Stimulated activated CD8-positive, alpha-beta memory T cell treated with anti-CD3 and anti-CD28 coated beads, Interleukin-15, amount 100 ng/mL, for 4 hours (primary cell): Measurements from ENCODE around the gene NPR1.
"Not testable (repeated sequence)": the region's sequence is repeated elsewhere in the genome, so short reads cannot be mapped to it uniquely, and the experiment has no call there.

ENCODE experiments used
- DNase-seq, 2 donors: peaks; one replicate each; pipeline ENCODE4 v3.0.0-alpha.2; 2020; ENCODE audit warnings: low read depth in 2 of 2

NPR1 gene

DNA sequence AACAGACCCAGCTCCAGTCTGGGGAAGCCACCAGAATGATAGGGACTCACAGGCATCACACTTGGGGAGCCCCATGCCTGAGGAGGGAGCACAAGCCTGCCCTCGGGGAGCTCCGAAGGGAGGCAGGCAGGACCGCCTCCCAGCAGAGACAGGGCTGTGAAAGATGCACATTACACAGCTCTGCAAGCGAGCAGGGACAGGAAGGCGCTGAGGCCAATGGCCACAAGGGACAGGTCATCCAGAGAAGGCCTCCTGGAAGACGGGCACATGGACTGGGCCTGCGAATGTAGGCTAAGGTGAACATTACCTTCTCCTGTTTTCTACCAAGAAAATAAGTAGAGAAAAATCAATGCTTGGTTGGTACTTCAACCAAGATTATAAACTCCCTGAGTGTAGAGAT is 4.2 kb downstream of the NPR1 start:
- DNase-seq: no peak

- DNase-seq: no peak
Observed at GRCh38 chr1:153683854-153684253, 5.4 kb downstream of the NPR1 start.

DNA sequence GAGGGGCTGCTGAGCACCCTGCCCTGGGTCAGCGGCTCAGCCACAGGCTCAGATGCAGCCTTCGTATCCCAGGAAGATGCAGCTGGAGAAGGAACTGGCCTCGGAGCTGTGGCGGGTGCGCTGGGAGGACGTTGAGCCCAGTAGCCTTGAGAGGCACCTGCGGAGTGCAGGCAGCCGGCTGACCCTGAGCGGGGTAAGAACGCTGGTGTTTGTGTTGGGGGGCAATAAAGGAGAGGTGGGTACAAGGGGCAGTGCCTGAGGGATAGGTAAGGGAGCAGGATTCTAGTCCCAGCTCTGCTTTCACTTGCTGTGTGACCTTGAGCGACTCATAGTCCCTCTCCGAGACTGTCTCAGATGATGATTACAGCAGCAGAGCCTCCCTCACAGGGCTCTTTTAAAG is 6.4 kb downstream of the NPR1 start:
- DNase-seq: no peak

- DNase-seq: no peak
Observed at GRCh38 chr1:153685544-153686340, 7.3 kb downstream of the NPR1 start.

- no peak for DNase-seq
Observed at GRCh38 chr1:153687346-153688125, 9.0 kb downstream of the NPR1 start.

- no peak for DNase-seq
Observed at GRCh38 chr1:153688276-153688675, 9.8 kb downstream of the NPR1 start.

DNA sequence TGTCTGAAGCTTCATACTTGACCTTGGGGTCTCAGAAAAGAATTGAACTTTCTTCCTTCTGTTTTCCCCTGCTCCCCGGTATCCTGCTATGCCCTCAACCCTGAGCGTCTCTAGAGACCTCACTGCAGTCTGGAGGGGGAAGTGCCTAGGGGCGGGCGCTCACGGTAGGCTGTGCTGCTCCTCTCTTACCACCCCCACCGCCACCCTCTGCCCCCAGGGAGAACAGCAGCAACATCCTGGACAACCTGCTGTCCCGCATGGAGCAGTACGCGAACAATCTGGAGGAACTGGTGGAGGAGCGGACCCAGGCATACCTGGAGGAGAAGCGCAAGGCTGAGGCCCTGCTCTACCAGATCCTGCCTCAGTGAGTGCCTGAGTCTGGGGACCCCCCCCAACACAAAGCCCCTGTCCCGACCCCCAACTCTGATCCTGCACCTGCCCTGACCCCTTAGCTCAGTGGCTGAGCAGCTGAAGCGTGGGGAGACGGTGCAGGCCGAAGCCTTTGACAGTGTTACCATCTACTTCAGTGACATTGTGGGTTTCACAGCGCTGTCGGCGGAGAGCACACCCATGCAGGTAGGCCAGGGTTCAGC is 10.3 kb downstream of the NPR1 start:
- no peak for DNase-seq

DNA sequence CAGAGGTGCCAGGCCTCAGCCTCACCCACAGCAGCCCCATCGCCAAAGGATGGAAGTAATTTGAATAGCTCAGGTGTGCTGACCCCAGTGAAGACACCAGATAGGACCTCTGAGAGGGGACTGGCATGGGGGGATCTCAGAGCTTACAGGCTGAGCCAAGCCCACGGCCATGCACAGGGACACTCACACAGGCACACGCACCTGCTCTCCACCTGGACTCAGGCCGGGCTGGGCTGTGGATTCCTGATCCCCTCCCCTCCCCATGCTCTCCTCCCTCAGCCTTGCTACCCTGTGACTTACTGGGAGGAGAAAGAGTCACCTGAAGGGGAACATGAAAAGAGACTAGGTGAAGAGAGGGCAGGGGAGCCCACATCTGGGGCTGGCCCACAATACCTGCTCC is 15.0 kb downstream of the NPR1 start:
- DNase-seq: no peak

GRCh38 chr1:153696741-153697140 is 18.3 kb downstream of the NPR1 start:
- DNase-seq: no peak

DNA sequence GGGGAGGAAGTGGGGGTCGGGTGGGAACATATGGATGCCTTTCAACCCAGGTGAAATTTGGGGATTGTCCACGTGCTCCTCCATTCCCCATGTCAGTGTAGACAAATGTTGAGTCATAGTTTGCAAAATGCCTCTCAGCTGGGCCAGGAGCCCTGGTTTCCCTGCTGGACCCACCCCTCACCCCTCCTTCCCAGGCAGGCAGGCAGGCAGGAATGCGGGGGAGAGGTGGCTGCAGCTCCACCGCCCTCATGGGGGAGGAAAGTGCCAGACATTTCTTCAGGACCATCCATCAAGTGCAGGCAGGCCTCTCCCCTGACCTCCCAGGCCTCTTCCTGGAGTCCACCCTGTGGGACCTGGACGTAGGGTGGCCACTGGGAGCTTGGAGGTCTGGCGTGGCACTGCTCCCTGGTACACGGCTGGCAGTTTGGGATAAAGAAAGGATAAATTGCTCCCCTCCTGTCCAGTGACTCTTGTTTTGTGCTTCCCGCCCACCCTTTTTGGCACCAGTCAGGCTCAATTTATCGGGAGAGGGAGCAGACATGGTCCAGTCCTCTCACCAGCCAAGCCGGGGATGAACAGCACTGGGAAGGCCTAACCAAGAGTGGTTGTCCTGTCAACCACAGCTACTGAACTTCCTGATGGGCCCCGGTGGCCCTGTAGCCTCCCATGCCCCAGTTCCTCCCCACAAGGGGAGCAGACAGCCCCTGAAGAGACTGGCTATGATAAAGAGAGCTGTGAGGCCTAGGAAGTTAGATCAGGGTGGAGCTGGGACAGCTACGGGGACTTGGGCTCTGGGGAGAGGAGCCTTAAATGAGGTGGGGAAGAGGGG is 18.9 kb downstream of the NPR1 start:
- DNase-seq: no peak

- DNase-seq: no peak
Observed at GRCh38 chr1:153698020-153698922, 19.8 kb downstream of the NPR1 start.

DNA sequence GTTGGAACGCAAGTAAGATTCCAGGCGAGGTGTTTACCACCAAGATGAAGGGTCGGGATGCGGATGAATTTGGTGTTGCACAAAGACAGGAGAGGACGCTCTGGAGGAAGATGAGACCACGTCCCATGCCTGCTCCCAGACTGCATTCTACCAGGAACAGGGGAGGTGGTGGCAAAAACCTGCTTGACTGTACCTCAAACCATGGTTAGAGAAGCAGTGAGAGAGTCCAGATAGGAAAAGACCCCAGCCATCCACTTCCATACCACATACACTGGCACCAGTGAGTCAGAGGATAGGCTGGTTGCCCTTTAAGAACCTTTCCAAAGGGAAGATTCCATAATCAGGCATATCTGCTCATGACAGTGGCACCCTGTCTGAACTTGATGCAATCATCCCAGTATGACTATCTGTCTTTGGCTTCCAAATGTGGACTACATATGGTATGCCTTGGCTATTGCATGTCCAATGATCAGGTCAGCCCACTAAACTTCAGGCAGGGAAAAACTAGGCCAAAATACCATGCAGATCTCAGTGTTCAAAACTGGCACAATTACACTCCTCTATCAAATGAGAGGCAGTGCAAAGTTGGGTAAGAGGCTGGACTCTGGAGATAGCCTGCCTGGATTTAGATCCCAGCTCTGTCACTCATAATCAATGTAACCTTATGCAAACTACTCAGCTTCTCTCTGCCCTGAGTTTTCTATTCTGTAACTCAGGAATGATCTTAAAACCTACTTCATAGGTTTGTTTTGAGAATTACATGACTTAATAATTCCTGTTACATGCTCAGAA is 20.6 kb downstream of the NPR1 start:
- DNase-seq: no peak

DNA sequence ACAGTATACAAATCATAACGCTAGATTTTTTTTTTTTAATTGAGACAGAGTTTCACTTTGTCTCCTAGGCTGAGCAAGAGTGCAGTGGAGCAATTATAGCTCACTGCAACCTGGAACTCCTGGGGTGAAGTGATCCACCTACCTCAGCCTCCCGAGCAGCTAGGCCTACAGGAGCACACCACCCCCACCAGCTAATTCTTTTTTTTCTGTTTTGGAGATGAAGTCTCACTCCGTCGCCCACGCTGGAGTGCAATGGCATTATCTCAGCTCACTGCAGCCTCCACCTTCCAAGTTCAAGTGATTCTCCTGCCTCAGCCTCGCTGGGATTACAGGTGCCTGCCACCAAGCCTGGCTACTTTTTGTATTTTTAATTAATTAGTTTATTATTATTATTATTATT is 21.3 kb downstream of the NPR1 start:
- no peak for DNase-seq

- DNase-seq: no peak
Observed at GRCh38 chr1:153705484-153705883, 27.0 kb downstream of the NPR1 start.

DNA sequence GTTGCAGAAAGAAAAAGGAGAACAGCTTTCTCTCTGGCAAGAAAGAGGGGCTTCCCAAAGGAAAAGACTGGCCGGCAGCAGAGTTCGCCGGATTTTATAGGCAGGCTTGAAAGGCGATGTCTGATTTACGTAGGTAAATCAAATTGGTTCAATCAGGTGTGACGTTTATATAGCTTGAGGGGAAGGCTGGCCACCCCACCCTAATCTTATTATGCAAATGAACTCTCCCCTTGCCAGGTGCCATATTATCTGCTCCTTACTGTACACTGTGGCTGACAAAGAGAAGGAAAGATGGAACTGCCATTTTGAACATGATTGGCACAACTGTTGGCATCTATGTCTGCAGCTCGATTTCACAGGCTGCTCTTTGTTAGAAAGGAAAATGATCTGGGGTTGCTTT is 32.5 kb downstream of the NPR1 start:
- DNase-seq: no peak

DNA sequence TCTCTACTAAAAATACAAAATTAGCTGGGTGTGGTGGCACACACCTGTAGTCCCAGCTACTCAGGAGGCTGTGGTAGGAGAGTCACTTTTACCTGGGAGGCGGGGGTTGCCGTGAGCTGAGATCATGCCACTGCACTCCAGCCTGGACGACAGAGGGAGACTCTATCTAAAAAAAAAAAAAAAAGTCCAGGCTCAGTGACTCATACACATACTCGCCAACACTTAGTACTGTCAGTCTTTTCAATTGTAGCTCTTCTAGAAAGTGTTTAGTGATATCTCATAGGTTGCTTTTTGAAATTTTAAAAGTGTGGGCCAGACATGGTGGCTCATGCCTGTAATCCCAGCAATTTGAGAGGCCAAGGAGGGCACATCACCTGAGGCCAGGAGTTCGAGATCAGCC is 37.7 kb downstream of the NPR1 start:
- not testable (repeated sequence) for DNase-seq

GRCh38 chr1:153717330-153717729 is 38.8 kb downstream of the NPR1 start:
- DNase-seq: no peak

GRCh38 chr1:153723687-153724086 is 45.2 kb downstream of the NPR1 start:
- DNase-seq: no peak

DNA sequence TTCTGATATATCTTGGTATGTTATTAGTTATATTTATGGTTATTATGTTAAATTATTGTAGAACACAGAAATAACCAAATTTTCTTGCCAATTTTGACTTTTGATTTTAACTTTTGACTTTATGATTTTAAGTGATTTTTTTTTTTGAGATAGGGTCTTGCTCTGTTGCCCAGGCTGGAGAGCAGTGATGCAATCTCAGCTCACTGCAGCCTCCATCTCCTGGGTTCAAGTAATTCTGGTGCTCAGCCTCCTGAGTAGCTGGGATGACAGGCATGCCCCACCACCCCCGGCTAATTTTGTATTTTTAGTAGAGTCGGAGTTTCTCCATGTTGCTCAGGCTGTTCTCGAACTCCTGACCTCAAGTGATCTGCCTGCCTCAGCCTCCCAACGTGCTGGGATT is 46.1 kb downstream of the NPR1 start:
- DNase-seq: not testable (repeated sequence)
